GM23338 (cell line): Measurements from ENCODE around the gene HSF4.

Source experiments
- EZH2 ChIP-seq: fragments of 200-600 bp; sonication (generic); IDR thresholded peaks from one replicate; pipeline ENCODE4 v1.8.0; 2017; ENCODE audit warnings: antibody characterized with exemption, mild to moderate bottlenecking, low read depth; ENCODE audit not compliant: unreplicated experiment
- TF ChIP-seq, protein P1 (sequence below), 2 experiments: fragments of 200-600 bp in 1 of 2; sonication (generic) in 1 of 2; conservative IDR thresholded peaks; 2 replicates each; pipeline versions ENCODE4 v1.5.1 to v1.6.1; 2016 to 2017; ENCODE audit warnings: antibody characterized with exemption in 2 of 2, low read depth in 2 of 2, mild to moderate bottlenecking in 2 of 2, moderate library complexity in 1 of 2

DNA sequence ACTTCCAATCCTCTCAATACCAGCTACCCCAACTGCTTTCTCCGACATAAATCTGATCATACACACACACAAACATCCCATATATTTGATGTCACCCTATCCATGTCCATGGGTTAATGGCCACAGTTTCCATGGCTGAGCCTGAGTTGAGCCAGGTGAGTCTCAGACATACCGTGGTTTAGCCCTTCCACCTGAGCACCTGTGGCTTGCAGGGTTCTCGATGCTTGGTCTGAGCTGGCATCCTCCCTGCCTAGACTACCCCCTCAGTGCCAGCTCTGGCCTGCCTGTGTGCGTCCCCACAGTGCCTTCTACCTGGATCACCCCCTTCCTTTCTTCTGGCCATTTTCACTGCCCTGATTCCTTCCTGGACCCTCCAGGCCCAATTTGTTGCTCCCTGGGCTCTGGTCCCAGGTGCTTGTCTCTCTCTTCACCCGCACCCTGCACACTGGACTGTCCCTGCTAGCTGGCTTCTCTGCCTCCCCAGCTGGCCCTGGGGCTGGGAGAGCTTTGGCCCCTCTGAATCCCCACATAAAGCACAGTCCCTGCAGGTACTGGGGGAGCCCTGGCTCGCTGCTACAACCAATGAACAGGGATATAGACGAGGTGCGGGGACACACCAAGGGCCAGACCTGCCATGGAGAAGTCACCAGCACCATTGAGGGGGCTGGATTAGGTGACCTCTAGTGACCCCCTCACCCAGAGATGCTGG, 41.7 kb downstream of the HSF4 start:
- TF ChIP-seq, protein P1, sequence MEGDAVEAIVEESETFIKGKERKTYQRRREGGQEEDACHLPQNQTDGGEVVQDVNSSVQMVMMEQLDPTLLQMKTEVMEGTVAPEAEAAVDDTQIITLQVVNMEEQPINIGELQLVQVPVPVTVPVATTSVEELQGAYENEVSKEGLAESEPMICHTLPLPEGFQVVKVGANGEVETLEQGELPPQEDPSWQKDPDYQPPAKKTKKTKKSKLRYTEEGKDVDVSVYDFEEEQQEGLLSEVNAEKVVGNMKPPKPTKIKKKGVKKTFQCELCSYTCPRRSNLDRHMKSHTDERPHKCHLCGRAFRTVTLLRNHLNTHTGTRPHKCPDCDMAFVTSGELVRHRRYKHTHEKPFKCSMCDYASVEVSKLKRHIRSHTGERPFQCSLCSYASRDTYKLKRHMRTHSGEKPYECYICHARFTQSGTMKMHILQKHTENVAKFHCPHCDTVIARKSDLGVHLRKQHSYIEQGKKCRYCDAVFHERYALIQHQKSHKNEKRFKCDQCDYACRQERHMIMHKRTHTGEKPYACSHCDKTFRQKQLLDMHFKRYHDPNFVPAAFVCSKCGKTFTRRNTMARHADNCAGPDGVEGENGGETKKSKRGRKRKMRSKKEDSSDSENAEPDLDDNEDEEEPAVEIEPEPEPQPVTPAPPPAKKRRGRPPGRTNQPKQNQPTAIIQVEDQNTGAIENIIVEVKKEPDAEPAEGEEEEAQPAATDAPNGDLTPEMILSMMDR (conservative IDR thresholded peaks at IDR 0.05; ENCODE audit: low read depth in 2 of 2), result no peak
- no peak for TF ChIP-seq EZH2
